Stimulated activated CD4-positive, alpha-beta T cell treated with anti-CD3 and anti-CD28 coated beads, Interleukin-2, amount 100 ng/mL, for 4 hours (primary cell): ENCODE results near the gene RGS8.

Experiments used
- DNase-seq: peaks from one replicate; pipeline ENCODE4 v3.0.0-alpha.2; 2020; ENCODE audit warnings: low read depth

RGS8 gene

DNA sequence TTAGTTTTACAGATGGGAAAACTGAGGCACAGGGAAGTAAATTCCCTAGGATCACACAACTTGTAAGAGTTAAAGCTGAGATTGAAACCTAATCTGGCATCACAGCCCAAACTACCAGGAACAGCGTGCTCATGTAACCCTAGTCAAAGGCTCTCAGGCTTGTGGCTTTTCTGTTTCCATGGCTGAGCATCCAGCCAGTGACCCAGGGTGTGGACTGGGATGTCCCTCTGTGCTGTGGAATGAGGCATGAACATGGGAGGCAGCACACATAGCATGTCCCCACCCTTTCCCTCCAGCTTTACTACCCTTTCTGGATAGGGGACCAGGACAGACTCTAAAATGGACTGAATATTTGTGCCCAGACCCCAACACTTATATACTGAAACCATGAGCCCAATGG is 45.1 kb downstream of the RGS8 start:
- DNase-seq, result no peak

DNA sequence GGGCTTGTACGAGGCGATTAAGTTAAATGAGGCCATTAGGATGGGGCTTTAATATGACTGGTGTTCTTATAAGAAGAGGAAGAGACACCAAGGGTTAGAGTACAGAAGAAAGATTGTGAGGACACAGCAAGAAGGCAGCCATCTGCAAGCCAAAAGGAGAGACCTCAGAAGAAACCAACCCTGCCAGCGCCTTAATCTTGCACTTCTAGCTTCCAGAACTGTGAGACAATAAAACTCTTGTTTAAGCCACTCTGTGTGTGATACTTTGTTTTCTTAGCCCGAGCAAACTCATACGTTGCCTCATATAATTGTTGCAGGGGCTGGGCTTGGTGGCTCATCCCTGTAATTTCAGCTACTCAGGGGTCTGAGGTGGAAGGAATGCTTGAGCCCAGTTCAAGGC is 46.6 kb downstream of the RGS8 start:
- no peak for DNase-seq

DNA sequence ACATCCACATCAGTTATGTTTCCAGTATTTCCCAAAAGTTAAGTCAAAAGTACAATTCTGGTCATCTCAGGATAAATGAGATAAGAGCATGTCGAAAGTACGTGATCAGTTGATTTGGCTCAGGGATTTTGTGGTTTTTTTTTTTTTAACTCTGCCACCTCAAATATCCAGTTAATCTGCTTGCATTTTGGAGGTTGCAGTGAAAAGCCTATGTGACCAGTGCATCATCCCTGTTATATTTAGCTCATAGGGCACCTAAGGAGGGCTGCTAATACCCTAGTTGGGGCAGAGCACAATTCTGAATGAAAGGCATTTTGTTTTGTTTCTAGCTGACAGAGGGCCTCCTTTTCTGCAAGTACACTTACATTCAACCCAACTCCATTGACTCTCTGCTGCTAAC is 48.5 kb downstream of the RGS8 start:
- no peak for DNase-seq
